BJ (cell line): ENCODE data around the gene SNCB. TPM values are rescaled to one million over a fixed set of nuclear protein-coding genes. Genes with fewer than 3 reads are reported as not detected.

Source experiments
- CTCF ChIA-PET: fragments of 350-600 bp; formaldehyde crosslinking; extraction: SDS; loops from one replicate; lab custom pipeline; 2021; ENCODE audit warnings: antibody characterized with exemption, inconsistent platforms; lab: Yijun Ruan, JAX
- POLR2A ChIA-PET: fragments of 300-600 bp; sonication (Branson Sonifier 250); formaldehyde crosslinking; extraction: SDS; loops from one replicate; lab custom pipeline; 2021; ENCODE audit warnings: antibody characterized with exemption; lab: Charles Lee
- DNase-seq: peaks from one replicate; pipeline ENCODE4 v3.0.0-alpha.2; 2011; ENCODE audit warnings: low read depth
- H3K27me3 ChIP-seq: 2 replicates; pipeline ENCODE4 v1.6.0; 2011; ENCODE audit warnings: low read length; ENCODE audit not compliant: control insufficient read depth, insufficient read depth
- H3K36me3 ChIP-seq: 2 replicates; pipeline ENCODE4 v1.5.1; 2011; ENCODE audit warnings: low read length; ENCODE audit not compliant: control insufficient read depth, insufficient read depth
- H3K4me3 ChIP-seq: 2 replicates; pipeline ENCODE4 v1.5.1; 2011; ENCODE audit warnings: low read depth, mild to moderate bottlenecking, control low read depth, low read length
- polyA plus RNA-seq: library from polyadenylated mRNA; depleted of rRNA; stranded (reverse); fragments of >200 nt; gene quantifications from 2 replicates; pipeline ENCODE4 v1.2.3, GENCODE V29; 2011
- TF ChIP-seq, protein P1 (sequence below): IDR thresholded peaks from 2 replicates; pipeline ENCODE4 v1.5.1; 2011; ENCODE audit warnings: low read depth, mild to moderate bottlenecking, control low read depth, inconsistent platforms, low read length, moderate library complexity; ENCODE audit not compliant: insufficient read depth

Gene SNCB
- polyA plus RNA-seq, 1 experiment: not detected

DNA sequence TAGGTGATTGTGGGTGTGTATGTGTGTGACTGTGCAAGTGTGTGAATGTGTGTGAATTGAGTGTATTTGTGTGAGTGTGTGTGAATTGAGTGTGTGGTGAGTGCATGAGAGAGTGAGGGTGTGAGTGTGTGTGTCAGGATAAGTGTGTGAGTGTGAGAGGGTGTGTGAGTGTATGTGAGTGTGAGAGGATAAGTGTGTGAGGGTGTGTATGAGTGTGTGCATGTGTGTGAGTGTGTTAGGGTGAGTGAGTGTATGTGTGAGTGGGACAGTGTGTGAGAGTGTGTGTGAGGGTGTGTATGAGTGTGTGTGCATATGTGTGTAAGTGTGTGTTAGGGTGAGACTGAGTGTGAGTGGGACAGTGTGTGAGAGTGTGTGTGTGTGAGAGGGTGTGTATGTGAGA lies 42.0 kb downstream of the SNCB start:
- Histone ChIP-seq H3K4me3 (no peak overlapping the region), H3K27me3 (no peaks in the 10 kb centered on the region), H3K36me3 (no peaks in the 10 kb centered on the region)
- ChIA-PET POLR2A (no interaction called here), CTCF (no interaction called here)
- DNase-seq: no peak
- TF ChIP-seq, protein P1, sequence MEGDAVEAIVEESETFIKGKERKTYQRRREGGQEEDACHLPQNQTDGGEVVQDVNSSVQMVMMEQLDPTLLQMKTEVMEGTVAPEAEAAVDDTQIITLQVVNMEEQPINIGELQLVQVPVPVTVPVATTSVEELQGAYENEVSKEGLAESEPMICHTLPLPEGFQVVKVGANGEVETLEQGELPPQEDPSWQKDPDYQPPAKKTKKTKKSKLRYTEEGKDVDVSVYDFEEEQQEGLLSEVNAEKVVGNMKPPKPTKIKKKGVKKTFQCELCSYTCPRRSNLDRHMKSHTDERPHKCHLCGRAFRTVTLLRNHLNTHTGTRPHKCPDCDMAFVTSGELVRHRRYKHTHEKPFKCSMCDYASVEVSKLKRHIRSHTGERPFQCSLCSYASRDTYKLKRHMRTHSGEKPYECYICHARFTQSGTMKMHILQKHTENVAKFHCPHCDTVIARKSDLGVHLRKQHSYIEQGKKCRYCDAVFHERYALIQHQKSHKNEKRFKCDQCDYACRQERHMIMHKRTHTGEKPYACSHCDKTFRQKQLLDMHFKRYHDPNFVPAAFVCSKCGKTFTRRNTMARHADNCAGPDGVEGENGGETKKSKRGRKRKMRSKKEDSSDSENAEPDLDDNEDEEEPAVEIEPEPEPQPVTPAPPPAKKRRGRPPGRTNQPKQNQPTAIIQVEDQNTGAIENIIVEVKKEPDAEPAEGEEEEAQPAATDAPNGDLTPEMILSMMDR: no peak

DNA sequence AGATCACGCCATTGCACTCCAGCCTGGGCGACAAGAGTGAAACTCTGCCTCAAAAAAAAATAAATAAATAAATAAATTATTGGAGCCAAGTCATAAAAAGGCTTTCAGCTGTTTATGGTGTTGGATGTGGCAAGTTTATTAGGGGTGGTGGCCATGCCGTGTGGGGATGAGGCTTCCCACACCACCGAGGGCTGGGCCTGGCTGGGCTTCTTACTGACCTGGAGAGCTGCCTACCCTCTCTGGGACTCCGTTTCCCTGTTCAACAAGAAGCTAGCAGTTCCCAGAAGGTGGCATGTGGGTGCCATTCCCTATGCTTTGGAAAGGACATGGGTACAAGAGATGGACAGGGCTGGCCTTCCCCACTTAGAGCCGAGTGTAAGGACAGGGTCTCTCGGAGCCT lies 42.9 kb downstream of the SNCB start:
- POLR2A ChIA-PET: no interaction called here
- TF ChIP-seq, protein P1: no peak
- no peak overlapping the region for H3K4me3 ChIP-seq
- CTCF ChIA-PET: interaction anchor here (1.2 kb wide), 1 partner anchor 14 kb away, joined by 3 read pairs; no protein-coding TSS in a partner anchor
- H3K27me3 ChIP-seq: no peaks in the 10 kb centered on the region
- DNase-seq: no peak
- H3K36me3 ChIP-seq: no peaks in the 10 kb centered on the region

DNA sequence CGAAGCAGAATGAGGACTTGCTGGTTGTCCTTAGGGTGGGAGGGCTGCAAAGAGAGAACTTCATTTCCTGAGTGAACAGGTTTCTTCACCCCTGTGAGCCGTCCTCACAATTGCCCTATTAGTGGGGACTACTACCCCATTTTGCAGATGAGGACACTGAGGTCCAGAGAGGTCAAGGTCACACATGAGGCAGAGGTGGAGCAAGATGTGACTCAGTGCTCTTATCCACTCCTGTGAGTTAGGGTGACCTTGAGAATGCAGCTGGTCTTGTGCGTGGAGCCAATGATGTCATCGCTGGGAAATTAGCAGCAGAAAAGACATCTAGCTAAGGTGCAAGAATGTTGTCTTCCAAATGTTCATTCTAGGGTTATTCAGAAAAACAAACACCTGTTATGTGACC lies 47.3 kb downstream of the SNCB start:
- no peak for DNase-seq
- TF ChIP-seq, protein P1: no peak
- H3K36me3 ChIP-seq: no peaks in the 10 kb centered on the region
- H3K27me3 ChIP-seq: no peaks in the 10 kb centered on the region; the same call in 1 of the 2 replicates
- ChIA-PET CTCF (interaction anchor here (0.6 to 1.3 kb wide), 3 partner anchors 8 to 17 kb away, joined by 3 to 8 read pairs (median 3); no protein-coding TSS in a partner anchor), POLR2A (no interaction called here)
- H3K4me3 ChIP-seq: no peak overlapping the region

DNA sequence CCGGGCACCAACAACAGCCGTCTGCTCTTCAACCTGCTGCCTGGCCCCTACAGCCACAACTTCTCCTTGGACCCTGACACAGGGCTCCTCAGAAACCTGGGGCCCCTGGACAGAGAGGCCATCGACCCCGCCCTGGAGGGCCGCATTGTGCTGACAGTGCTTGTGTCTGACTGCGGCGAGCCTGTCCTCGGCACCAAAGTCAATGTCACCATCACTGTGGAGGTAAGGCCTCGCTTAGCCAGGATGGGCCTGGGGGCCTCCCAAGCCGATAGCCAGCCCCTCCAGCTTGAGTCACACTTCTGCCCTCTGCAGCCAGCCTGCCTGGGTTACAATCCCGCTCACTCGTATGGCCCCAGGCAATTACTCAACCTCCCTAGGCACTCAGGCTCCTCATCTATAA lies 49.0 kb downstream of the SNCB start:
- CTCF ChIA-PET: no interaction called here
- H3K4me3 ChIP-seq: no peak overlapping the region
- TF ChIP-seq, protein P1: no peak
- DNase-seq: no peak
- H3K27me3 ChIP-seq: no peaks in the 10 kb centered on the region; the same call in 1 of the 2 replicates
- POLR2A ChIA-PET: no interaction called here
- no peaks in the 10 kb centered on the region for H3K36me3 ChIP-seq

DNA sequence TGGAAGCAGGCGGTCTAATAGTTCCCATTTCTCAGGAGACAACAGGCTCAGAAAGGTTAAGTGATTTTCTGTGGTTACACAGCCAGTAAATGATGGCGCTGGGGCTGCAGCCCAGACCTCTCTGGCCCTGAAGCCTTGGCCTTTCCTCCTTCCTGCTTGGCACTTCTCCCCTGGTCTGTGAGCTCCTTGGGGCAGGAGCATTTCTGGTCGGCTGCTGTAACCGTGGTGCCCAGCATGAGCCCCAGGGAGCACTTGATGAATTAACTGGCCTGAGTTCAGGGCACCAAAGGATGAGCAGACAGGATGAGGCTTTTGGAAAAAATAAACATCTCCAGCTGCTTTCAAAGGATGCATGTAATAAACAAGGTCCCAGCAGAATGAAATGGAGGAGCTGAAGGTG lies 51.0 kb downstream of the SNCB start:
- DNase-seq: no peak
- CTCF ChIA-PET: interaction anchor here (0.6 to 2.4 kb wide), 5 partner anchors 12 to 163 kb away, joined by 3 to 7 read pairs (median 3); partner anchors contain the start of genes CLTB and TSPAN17
- Histone ChIP-seq H3K27me3 (no peaks in the 10 kb centered on the region; the same call in 1 of the 2 replicates), H3K36me3 (no peaks in the 10 kb centered on the region), H3K4me3 (no peak overlapping the region)
- POLR2A ChIA-PET: no interaction called here
- TF ChIP-seq, protein P1: no peak
